ENCODE data around the gene MARCHF2. TPM values are rescaled to one million over a fixed set of nuclear protein-coding genes. Genes with fewer than 3 reads are reported as not detected.

Gene MARCHF2
- polyA plus RNA-seq, 1 of the 3 experiments (the other 2 are of a cell fraction) = 57.2 TPM

DNA sequence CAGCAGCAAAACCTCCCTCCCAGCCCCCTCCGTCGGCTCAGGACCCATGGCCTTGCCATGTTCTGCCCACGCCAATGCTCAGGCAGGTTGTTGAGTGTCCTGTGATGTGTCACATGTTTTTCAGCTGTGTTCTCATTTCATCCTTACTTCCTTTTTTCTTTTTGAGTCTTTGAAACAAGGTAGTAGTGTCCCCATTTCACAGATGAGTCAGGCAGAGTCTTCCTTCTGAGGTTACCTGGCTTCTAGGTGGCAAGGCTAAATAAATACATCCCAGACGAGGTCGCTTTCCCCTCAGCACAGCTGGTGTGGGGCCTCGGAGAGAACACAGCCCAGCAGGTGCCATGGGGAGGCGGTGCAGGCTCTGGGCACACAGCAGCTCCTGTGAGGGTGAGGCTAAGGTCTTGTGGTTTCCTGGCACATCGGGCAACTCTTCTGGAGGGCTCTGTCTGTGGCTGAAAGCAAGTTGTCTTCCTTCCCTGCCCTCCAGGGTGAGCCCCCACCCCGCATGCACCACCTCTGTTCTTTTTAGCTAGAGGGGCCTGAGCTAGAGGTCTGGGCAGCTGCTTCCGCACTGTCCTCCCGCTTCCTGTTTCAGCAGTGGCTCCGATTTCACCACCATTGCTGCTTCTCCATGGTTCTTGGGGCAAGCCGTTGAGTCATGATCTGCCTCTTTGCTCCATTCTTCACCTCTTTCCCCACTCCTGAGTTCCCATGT, 74.2 kb downstream of the MARCHF2 start:
- no peak for TF ChIP-seq FOSL2 (IDR thresholded peaks at IDR 0.05; ENCODE audit: borderline replicate concordance, low read depth)
- TF ChIP-seq NRF1 (IDR thresholded peaks at IDR 0.05; ENCODE audit: low read depth, low read length) = no peak
- no peak for TF ChIP-seq SMC3 (IDR thresholded peaks at IDR 0.05; ENCODE audit: low read depth, low read length)
- no peak for TF ChIP-seq FOXJ3 (CRISPR knock-in tag; IDR thresholded peaks at IDR 0.05)
- no peak for TF ChIP-seq EP300 (IDR thresholded peaks at IDR 0.05; ENCODE audit: borderline replicate concordance in 1 of 2, low read depth in 1 of 2, low read length in 1 of 2)
- TF ChIP-seq TEAD4 (IDR thresholded peaks at IDR 0.05; ENCODE audit: borderline replicate concordance, insufficient read depth) = no peak
- TF ChIP-seq, protein P1, sequence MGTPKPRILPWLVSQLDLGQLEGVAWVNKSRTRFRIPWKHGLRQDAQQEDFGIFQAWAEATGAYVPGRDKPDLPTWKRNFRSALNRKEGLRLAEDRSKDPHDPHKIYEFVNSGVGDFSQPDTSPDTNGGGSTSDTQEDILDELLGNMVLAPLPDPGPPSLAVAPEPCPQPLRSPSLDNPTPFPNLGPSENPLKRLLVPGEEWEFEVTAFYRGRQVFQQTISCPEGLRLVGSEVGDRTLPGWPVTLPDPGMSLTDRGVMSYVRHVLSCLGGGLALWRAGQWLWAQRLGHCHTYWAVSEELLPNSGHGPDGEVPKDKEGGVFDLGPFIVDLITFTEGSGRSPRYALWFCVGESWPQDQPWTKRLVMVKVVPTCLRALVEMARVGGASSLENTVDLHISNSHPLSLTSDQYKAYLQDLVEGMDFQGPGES (IDR thresholded peaks at IDR 0.05; ENCODE audit: low read depth, low read length) = no peak
- TF ChIP-seq FOXM1 (IDR thresholded peaks at IDR 0.05; ENCODE audit: low read depth) = no peak
- TF ChIP-seq POLR2AphosphoS5 (IDR thresholded peaks at IDR 0.05; ENCODE audit: low read depth, low read length) = no peak
- TF ChIP-seq GATA2 (CRISPR knock-in tag; IDR thresholded peaks at IDR 0.05) = no peak
- TF ChIP-seq RAD21 (IDR thresholded peaks at IDR 0.05; ENCODE audit: low read length) = no peak
- TF ChIP-seq MXI1 (IDR thresholded peaks at IDR 0.05; ENCODE audit: low read depth, low read length) = no peak
- no peak for TF ChIP-seq RCOR1 (IDR thresholded peaks at IDR 0.05; ENCODE audit: low read length)
- no peak for TF ChIP-seq NFIC (IDR thresholded peaks at IDR 0.05; ENCODE audit: borderline replicate concordance)
- no peak for TF ChIP-seq YY1 (IDR thresholded peaks at IDR 0.05; ENCODE audit: low read depth)
- TF ChIP-seq MEF2A (IDR thresholded peaks at IDR 0.05; ENCODE audit: borderline replicate concordance, low read depth) = no peak
- TF ChIP-seq USF2 (IDR thresholded peaks at IDR 0.05; ENCODE audit: borderline replicate concordance, low read depth, low read length) = no peak
- TF ChIP-seq, protein P2, sequence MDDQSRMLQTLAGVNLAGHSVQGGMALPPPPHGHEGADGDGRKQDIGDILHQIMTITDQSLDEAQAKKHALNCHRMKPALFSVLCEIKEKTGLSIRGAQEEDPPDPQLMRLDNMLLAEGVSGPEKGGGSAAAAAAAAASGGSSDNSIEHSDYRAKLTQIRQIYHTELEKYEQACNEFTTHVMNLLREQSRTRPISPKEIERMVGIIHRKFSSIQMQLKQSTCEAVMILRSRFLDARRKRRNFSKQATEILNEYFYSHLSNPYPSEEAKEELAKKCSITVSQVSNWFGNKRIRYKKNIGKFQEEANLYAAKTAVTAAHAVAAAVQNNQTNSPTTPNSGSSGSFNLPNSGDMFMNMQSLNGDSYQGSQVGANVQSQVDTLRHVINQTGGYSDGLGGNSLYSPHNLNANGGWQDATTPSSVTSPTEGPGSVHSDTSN (IDR thresholded peaks at IDR 0.05) = no peak
- Histone ChIP-seq H3K4me2 (no peak overlapping the region), H2AFZ (ENCODE audit: low read depth) (no peak overlapping the region), H3K9me2 (no peaks in the 10 kb centered on the region), H3K4me1 (ENCODE audit: control insufficient read depth in 1 of 2, insufficient read depth in 2 of 2, low read depth in 1 of 2, low read length in 1 of 2) (no peaks in the 10 kb centered on the region), H3K9ac (no peak overlapping the region), H4K20me1 (ENCODE audit: insufficient read depth) (peaks cover 36% of the 10 kb centered on the region), H3K79me2 (ENCODE audit: insufficient read depth) (peaks cover 30% of the 10 kb centered on the region), H3K27ac (ENCODE audit: low read depth in 2 of 2, low read length in 1 of 2) (no peak overlapping the region), H3K36me3 (replicated peaks in 1 of 2; ENCODE audit: control insufficient read depth in 1 of 2, insufficient read depth in 2 of 2, low read length in 1 of 2) (peaks cover 21 to 62% of the 10 kb centered on the region in 2 experiments), H3F3A (replicated peaks; ENCODE audit: insufficient read depth) (no peaks in the 10 kb centered on the region), H3K9me3 (no peaks in the 10 kb centered on the region), H3K4me3 (ENCODE audit: low read depth in 2 of 2, low read length in 1 of 2) (no peak overlapping the region), H3K27me3 (ENCODE audit: insufficient read depth) (no peaks in the 10 kb centered on the region)
- CTCF ChIA-PET = interaction anchor here (2.1 kb wide), 1 partner anchor 12 kb away, joined by 7 read pairs; no protein-coding TSS in a partner anchor
- WGBS (ENCODE audit: low lambda C conversion rate) = 85% methylated on average over 11 of the region's 13 CpGs
- POLR2A ChIA-PET = no interaction called here
- DNase-seq = no peak
